ENCODE results near the gene SPANXC. TPM values are rescaled to one million over a fixed set of nuclear protein-coding genes. Genes with fewer than 3 reads are reported as not detected.

The SPANXC gene
- not detected in 2 replicates for total RNA-seq

GRCh38 chrX:141242417-141242816 is at the start of gene SPANXC:
SPANXC (minus strand) TSS chrX:141242517; CDS start chrX:141242457, 60 bp downstream.

Other genes starting within 250 kb of the SPANXC start
- not detected in 2 replicates for gene SPANXB1, start 239.9 kb downstream of the SPANXC start, total RNA-seq
- gene LDOC1, start 65.4 kb downstream of the SPANXC start, total RNA-seq = 3.1 and 4.1 TPM in 2 replicates

All from uterine smooth muscle cell (primary cell).